Psoas muscle (tissue), 8 donors: ENCODE measurements around the gene CLCN5. TPM values are rescaled to one million over a fixed set of nuclear protein-coding genes. Genes with fewer than 3 reads are reported as not detected.

Experiments used
- ATAC-seq, 4 donors: fragments of 200-7000 bp; cut with Tn5 transposase; one replicate each; pipeline ENCODE4 v1.9.1; 2020; ENCODE audit warnings: moderate library complexity in 3 of 4, mild to moderate bottlenecking in 2 of 4
- DNase-seq, 2 donors: peaks; one replicate each; pipeline ENCODE4 v3.0.0-alpha.2; 2020
- H3K27ac ChIP-seq: fragments of 200-600 bp; one replicate; pipeline ENCODE4 v1.8.0; 2022
- H3K27me3 ChIP-seq, 3 donors: fragments of 200-600 bp in 1 of 3; one replicate each; pipeline versions ENCODE4 v1.6.1 to v1.8.0; 2013 to 2022; ENCODE audit warnings: low read length in 2 of 3, mild to moderate bottlenecking in 2 of 3, moderate library complexity in 1 of 3; ENCODE audit not compliant: insufficient read depth in 3 of 3
- H3K36me3 ChIP-seq, 2 donors: fragments of 200-600 bp in 1 of 2; one replicate each; pipeline versions ENCODE4 v1.6.1 to v1.8.0; 2013 to 2022; ENCODE audit warnings: low read depth in 1 of 2, mild to moderate bottlenecking in 1 of 2, moderate library complexity in 1 of 2; ENCODE audit not compliant: insufficient read depth in 1 of 2
- H3K4me1 ChIP-seq: fragments of 200-600 bp; one replicate; pipeline ENCODE4 v1.8.0; 2022
- H3K4me3 ChIP-seq: fragments of 200-600 bp; one replicate; pipeline ENCODE4 v1.8.0; 2022; ENCODE audit warnings: mild to moderate bottlenecking
- H3K9me3 ChIP-seq: fragments of 200-600 bp; one replicate; pipeline ENCODE4 v1.8.0; 2022
- CTCF ChIP-seq: fragments of 200-600 bp; IDR thresholded peaks from one replicate; pipeline ENCODE4 v1.8.0; 2022; ENCODE audit warnings: antibody characterized with exemption
- WGBS, 3 donors: extraction: QIAGEN DNeasy Blood & Tissue Kit; methylation state at CpG; one replicate each; pipeline versions ENCODE4 v1.1.6 to v1.1.7; 2013; 5-methylcytosine and 5-hydroxymethylcytosine counted together
- intact Hi-C, 2 donors: fragments of 100-400 bp; cut with DNase I; formaldehyde crosslinking; loops; one replicate each; pipeline versions ENCODE4 v1.11.0 to v1.14.2; 2022
- polyA plus RNA-seq, 3 donors: library from polyadenylated mRNA; stranded (reverse); fragments of 200-250 nt; gene quantifications; one replicate each; pipeline ENCODE4 v1.2.3, GENCODE V29; 2013
- total RNA-seq, 4 donors: library from RNA; stranded (reverse); fragmentation: NEBNext Ultra II Directional in 2 of 4; extraction: Animal tissue kit (Norgen Biotek cat#: 25700) in 2 of 4; gene quantifications; one replicate each; pipeline versions ENCODE4 v1.2.1 to v1.2.4, GENCODE V29; 2021 to 2023
- donor health status: healthy with polysubstance abuse.
- donor health status: DM: no; HTN: no; CAD: no; lungs with moderate emphysema.
- donor health status: Bipolar disorder and iron deficiency.
- donor health status: healthy.
- donor health status: DM: yes; HTN: yes; CAD: no.
- donor health status: DM: no; HTN: no; CAD: no.
- donor health status: DM: no; HTN: no; CAD: no.
- donor health status: DM: yes; HTN: yes; CAD: no.

Gene CLCN5
- total and polyA plus RNA-seq, 7 donors = 1.9 to 11.3 (median 6.5) TPM

GRCh38 chrX:49947781-49948180, 25.4 kb downstream of the CLCN5 start:
- no peaks in the 10 kb centered on the region for H3K36me3 ChIP-seq
- no peaks in the 10 kb centered on the region for H3K27me3 ChIP-seq
- no peak for ATAC-seq
- H3K4me3 ChIP-seq = no peak overlapping the region
- no peak overlapping the region for H3K27ac ChIP-seq
- no peaks in the 10 kb centered on the region for H3K9me3 ChIP-seq
- TF ChIP-seq CTCF = no peak
- DNase-seq = no peak
- intact Hi-C loops = no loop called here
- H3K4me1 ChIP-seq = peaks cover 9% of the 10 kb centered on the region
- 60 to 78% (median 60%) methylated on average over 2 of the region's 2 CpGs for WGBS, 3 donors

GRCh38 chrX:49949961-49950360, 27.6 kb downstream of the CLCN5 start:
- intact Hi-C loops = no loop called here
- no peak for ATAC-seq
- no peaks in the 10 kb centered on the region for H3K36me3 ChIP-seq
- DNase-seq = no peak
- H3K4me1 ChIP-seq = peaks cover 9% of the 10 kb centered on the region
- 22 to 38% (median 27%) methylated on average over 1 of the region's 1 CpG for WGBS, 3 donors
- H3K9me3 ChIP-seq = no peaks in the 10 kb centered on the region
- no peak for TF ChIP-seq CTCF
- no peak overlapping the region for H3K4me3 ChIP-seq
- H3K27ac ChIP-seq = no peak overlapping the region
- H3K27me3 ChIP-seq = no peaks in the 10 kb centered on the region

- H3K27ac ChIP-seq = peak overlapping the region; percentile 62
- ATAC-seq = peak; percentile 64 to 90 (median 86)
- no peak for DNase-seq
- no peak overlapping the region for H3K4me3 ChIP-seq
- intact Hi-C loops = no loop called here
- TF ChIP-seq CTCF = no peak
- no peaks in the 10 kb centered on the region for H3K36me3 ChIP-seq
- H3K4me1 ChIP-seq = peaks cover 17% of the 10 kb centered on the region
- no peaks in the 10 kb centered on the region for H3K27me3 ChIP-seq
- H3K9me3 ChIP-seq = no peaks in the 10 kb centered on the region
- 16 to 55% (median 33%) methylated on average over 1 of the region's 1 CpG for WGBS, 3 donors
Observed at GRCh38 chrX:49951524-49952193, 29.3 kb downstream of the CLCN5 start.

GRCh38 chrX:49956313-49956712, 33.9 kb downstream of the CLCN5 start:
- no peak for ATAC-seq
- Histone ChIP-seq H3K27ac (peak overlapping the region; percentile 54), H3K4me3 (no peak overlapping the region), H3K27me3 (no peaks in the 10 kb centered on the region), H3K36me3 (no peaks in the 10 kb centered on the region), H3K9me3 (no peaks in the 10 kb centered on the region), H3K4me1 (peaks cover 8% of the 10 kb centered on the region)
- DNase-seq = no peak
- intact Hi-C loops = no loop called here
- WGBS, 3 donors = 64 to 89% (median 76%) methylated on average over 2 of the region's 2 CpGs
- no peak for TF ChIP-seq CTCF
